HG03196 (cell line): ENCODE measurements around the gene ICAM3.
"Not testable (repeated sequence)": the region's sequence is repeated elsewhere in the genome, so short reads cannot be mapped to it uniquely, and the experiment has no call there.

ENCODE experiments used
- ATAC-seq: cut with Tn5 transposase; IDR thresholded peaks from one replicate; pipeline ENCODE4 v1.9.1; 2021; ENCODE audit not compliant: unreplicated experiment

Gene ICAM3

GRCh38 chr19:10339380-10339960 is at the start of gene ICAM3:
TSS of gene ICAM3 (minus strand) at chr19:10339624. CDS start at chr19:10339614, 10 bp downstream.
- ATAC-seq = peak; percentile 79

- no peak for ATAC-seq
These were observed 49.5 kb upstream of the ICAM3 start for GRCh38 chr19:10388957-10389356.

- ATAC-seq = no peak
These were observed 45.2 kb upstream of the ICAM3 start for GRCh38 chr19:10384580-10384979.

GRCh38 chr19:10383223-10383499 is 43.7 kb upstream of the ICAM3 start:
- ATAC-seq = not testable (repeated sequence)

GRCh38 chr19:10380313-10381102 is 41.1 kb upstream of the ICAM3 start, which contains the start of gene TYK2:
TSS of gene TYK2 (minus strand) at chr19:10380572. CDS start at chr19:10378406, 2,166 bp downstream.
- peak; percentile 87 for ATAC-seq

GRCh38 chr19:10379880-10380312 is 40.5 kb upstream of the ICAM3 start:
- ATAC-seq = no peak

- ATAC-seq = no peak
These were observed 38.7 kb upstream of the ICAM3 start for GRCh38 chr19:10378124-10378523.

- ATAC-seq = not testable (repeated sequence)
These were observed 37.8 kb upstream of the ICAM3 start for GRCh38 chr19:10377140-10377640.

GRCh38 chr19:10374931-10375330 is 35.5 kb upstream of the ICAM3 start:
- no peak for ATAC-seq

GRCh38 chr19:10372690-10373089 is 33.3 kb upstream of the ICAM3 start:
- no peak for ATAC-seq

- ATAC-seq = no peak
These were observed 28.8 kb upstream of the ICAM3 start for GRCh38 chr19:10368101-10368803.

- not testable (repeated sequence) for ATAC-seq
These were observed 27.6 kb upstream of the ICAM3 start for GRCh38 chr19:10366950-10367512.

- no peak for ATAC-seq
These were observed 26.1 kb upstream of the ICAM3 start for GRCh38 chr19:10365518-10365917.

GRCh38 chr19:10364644-10365043 is 25.2 kb upstream of the ICAM3 start:
- ATAC-seq = no peak

- no peak for ATAC-seq
These were observed 24.4 kb upstream of the ICAM3 start for GRCh38 chr19:10363789-10364281.

GRCh38 chr19:10362259-10362658 is 22.8 kb upstream of the ICAM3 start:
- ATAC-seq = no peak

GRCh38 chr19:10361569-10362011 is 22.2 kb upstream of the ICAM3 start:
- ATAC-seq = no peak

GRCh38 chr19:10356431-10356830 is 17.0 kb upstream of the ICAM3 start:
- ATAC-seq = no peak

GRCh38 chr19:10353793-10354391 is 14.5 kb upstream of the ICAM3 start:
- ATAC-seq = no peak

- ATAC-seq = no peak
These were observed 13.6 kb upstream of the ICAM3 start for GRCh38 chr19:10352764-10353671.
